Endothelial cell (in vitro differentiated cells): ENCODE measurements around the gene SF3A2. TPM values are rescaled to one million over a fixed set of nuclear protein-coding genes. Genes with fewer than 3 reads are reported as not detected.
A peak's percentile ranks its signal among the peaks of the same experiment; 100 is the strongest.

Experiments used
- DNase-seq: peaks from one replicate; pipeline ENCODE4 v3.0.0; 2021; ENCODE audit warnings: low spot score
- H3K27ac Mint-ChIP-seq: one replicate; pipeline ENCODE4 v1.8.0; 2021; ENCODE audit warnings: mixed read lengths, inconsistent platforms; ENCODE audit not compliant: unreplicated experiment
- H3K27me3 Mint-ChIP-seq: one replicate; pipeline ENCODE4 v1.8.0; 2021; ENCODE audit warnings: mild to moderate bottlenecking, moderate library complexity, mixed read lengths, inconsistent platforms; ENCODE audit not compliant: unreplicated experiment
- H3K36me3 Mint-ChIP-seq: one replicate; pipeline ENCODE4 v1.8.0; 2021; ENCODE audit warnings: mild to moderate bottlenecking, low read depth, mixed read lengths, inconsistent platforms; ENCODE audit not compliant: unreplicated experiment
- H3K4me1 Mint-ChIP-seq: one replicate; pipeline ENCODE4 v1.8.0; 2021; ENCODE audit warnings: mild to moderate bottlenecking, mixed read lengths, inconsistent platforms; ENCODE audit not compliant: unreplicated experiment
- H3K4me3 Mint-ChIP-seq: one replicate; pipeline ENCODE4 v1.8.0; 2021; ENCODE audit warnings: mild to moderate bottlenecking, mixed read lengths, inconsistent platforms; ENCODE audit not compliant: unreplicated experiment
- H3K9me3 Mint-ChIP-seq: one replicate; pipeline ENCODE4 v1.8.0; 2021; ENCODE audit warnings: mixed read lengths, inconsistent platforms; ENCODE audit not compliant: unreplicated experiment
- total RNA-seq: library from RNA; stranded (reverse); fragmentation: NEBNext Ultra II Directional; extraction: Animal tissue kit (Norgen Biotek cat#: 25700); gene quantifications from one replicate; pipeline ENCODE4 v1.2.1, GENCODE V29; 2021; ENCODE audit not compliant: unreplicated experiment
- TF ChIP-seq, protein P1 (sequence below): fragments of 200-600 bp; sonication (generic); IDR thresholded peaks from one replicate; pipeline ENCODE4 v1.5.0; 2021; ENCODE audit warnings: antibody characterized with exemption; ENCODE audit not compliant: unreplicated experiment

Gene SF3A2
- total RNA-seq, 1 donor from 2014 or later, result 137 TPM

DNA sequence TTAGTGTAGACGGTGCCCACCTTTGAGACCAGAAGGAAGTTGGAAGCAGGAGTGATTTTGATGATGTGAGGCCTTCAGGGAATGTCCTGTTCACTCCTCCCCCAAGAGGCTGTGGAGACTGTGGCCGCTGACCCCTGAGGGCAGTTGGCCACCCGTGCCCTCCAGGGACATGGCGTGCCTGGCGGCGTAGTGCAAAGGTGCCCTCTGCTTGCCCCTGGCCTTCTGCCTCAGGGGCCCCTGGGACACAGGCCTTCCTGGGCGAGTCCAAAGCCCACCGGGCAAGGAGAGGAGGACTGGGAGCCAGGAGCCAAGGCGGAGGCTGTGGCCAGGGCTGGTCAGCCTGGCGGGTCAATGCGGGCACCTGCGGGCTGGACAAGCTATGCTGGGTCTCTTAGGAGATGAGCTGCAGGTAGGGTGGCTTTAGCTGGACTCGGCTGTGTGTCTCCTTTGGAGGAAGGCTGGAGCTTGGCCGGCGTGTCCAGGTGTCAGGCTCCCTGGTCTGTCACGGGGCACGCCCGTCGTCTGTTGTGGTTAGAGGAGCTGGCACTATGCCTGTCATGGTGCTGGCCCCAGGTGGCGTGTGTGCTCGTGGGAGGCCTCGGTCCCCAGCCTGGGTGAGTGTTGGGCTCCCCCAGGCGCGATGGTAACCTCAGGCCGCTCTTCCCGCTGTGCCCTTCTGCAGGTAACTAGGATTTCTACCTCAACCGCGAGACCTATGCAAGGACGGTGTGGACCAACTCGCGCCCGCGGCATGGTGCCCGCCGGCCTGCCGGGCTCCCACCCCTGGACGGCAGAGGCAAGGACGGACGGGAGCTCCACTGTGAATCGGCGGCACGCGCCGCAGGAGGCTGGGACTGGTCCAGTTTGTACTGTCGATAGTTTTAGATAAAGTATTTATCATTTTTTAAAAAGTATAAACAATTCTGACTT, 7.3 kb upstream of the SF3A2 start:
- H3K27ac Mint-ChIP-seq, result no peak overlapping the region

DNA sequence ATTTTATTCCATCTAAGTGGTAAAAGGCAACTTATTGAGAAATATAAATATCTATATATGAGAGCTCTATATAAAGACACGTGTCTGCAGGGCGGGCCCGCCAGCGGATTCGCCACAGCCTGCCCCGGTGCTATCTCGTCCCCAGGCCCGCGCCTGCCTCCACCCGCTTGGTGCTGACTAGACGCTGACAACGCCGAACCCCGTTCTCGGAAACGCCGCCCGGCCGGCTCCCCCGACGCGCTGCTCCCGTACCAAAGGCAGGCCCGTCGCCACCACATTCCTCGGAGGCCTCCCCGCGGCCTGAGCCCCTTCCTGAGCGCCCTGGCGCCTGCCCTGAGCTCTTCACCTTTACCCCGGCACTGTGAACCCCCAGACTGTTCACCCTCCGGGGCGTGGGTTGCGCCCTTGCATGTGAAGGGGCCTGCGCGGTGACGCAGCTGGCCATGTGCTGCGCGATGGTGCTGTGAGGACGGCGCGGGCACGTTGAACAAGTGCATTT, 6.5 kb upstream of the SF3A2 start:
- Mint-ChIP-seq H3K27me3 (peaks cover 16% of the 10 kb centered on the region), H3K4me3 (peak overlapping the region; percentile 50), H3K27ac (no peak overlapping the region), H3K36me3 (peaks cover 22% of the 10 kb centered on the region), H3K4me1 (peaks cover 10% of the 10 kb centered on the region), H3K9me3 (no peaks in the 10 kb centered on the region)
- TF ChIP-seq, protein P1, sequence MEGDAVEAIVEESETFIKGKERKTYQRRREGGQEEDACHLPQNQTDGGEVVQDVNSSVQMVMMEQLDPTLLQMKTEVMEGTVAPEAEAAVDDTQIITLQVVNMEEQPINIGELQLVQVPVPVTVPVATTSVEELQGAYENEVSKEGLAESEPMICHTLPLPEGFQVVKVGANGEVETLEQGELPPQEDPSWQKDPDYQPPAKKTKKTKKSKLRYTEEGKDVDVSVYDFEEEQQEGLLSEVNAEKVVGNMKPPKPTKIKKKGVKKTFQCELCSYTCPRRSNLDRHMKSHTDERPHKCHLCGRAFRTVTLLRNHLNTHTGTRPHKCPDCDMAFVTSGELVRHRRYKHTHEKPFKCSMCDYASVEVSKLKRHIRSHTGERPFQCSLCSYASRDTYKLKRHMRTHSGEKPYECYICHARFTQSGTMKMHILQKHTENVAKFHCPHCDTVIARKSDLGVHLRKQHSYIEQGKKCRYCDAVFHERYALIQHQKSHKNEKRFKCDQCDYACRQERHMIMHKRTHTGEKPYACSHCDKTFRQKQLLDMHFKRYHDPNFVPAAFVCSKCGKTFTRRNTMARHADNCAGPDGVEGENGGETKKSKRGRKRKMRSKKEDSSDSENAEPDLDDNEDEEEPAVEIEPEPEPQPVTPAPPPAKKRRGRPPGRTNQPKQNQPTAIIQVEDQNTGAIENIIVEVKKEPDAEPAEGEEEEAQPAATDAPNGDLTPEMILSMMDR, result no peak
- DNase-seq, result no peak

More for the DNA sequence above, 7.3 kb upstream of the SF3A2 start:
- Mint-ChIP-seq H3K4me1 (peaks cover 7% of the 10 kb centered on the region), H3K27me3 (peaks cover 18% of the 10 kb centered on the region), H3K36me3 (peaks cover 24% of the 10 kb centered on the region), H3K4me3 (peak overlapping the region; percentile 69), H3K9me3 (no peaks in the 10 kb centered on the region)
- TF ChIP-seq, protein P1, result no peak
- no peak for DNase-seq

DNA sequence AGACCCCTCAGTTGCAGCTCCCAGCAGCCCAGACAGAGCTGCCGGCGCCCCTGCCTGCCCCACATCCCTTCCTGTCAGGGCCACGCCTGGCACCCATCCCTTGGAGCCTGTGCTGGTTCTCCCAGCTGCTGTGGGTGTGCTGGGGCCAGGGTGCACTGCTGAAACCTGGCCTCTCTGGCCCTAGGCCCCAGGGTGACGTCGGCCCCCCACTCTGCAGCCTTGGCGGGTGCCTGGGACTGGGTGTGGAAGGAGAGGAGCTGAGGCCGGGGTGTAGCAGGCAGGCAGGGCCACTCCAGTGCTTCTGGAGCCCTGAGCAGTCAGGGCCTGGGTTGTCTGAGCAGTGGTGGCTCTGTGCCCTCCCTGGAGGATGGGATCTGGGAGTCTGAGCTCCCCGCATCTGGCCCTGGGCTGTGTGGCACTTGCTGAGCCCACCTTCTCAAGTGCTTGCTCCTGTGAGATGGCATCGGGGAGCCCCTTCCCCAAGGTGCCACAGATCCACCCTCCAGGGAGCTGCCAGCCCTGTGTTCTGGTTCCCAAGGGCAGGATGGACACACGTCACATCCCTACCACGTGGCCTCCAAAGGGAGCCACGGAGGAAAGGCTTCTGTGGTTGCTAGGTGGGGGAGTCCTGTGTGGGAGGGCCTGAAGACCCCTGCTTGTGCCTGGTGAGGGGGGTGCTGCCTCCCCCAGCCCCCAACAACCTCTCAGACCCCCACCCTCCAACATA, 5.7 kb upstream of the SF3A2 start:
- Mint-ChIP-seq H3K4me3 (no peak overlapping the region), H3K4me1 (peaks cover 11% of the 10 kb centered on the region), H3K9me3 (no peaks in the 10 kb centered on the region), H3K36me3 (peaks cover 24% of the 10 kb centered on the region), H3K27ac (no peak overlapping the region), H3K27me3 (peaks cover 16% of the 10 kb centered on the region)
- TF ChIP-seq, protein P1, result no peak
- no peak for DNase-seq

DNA sequence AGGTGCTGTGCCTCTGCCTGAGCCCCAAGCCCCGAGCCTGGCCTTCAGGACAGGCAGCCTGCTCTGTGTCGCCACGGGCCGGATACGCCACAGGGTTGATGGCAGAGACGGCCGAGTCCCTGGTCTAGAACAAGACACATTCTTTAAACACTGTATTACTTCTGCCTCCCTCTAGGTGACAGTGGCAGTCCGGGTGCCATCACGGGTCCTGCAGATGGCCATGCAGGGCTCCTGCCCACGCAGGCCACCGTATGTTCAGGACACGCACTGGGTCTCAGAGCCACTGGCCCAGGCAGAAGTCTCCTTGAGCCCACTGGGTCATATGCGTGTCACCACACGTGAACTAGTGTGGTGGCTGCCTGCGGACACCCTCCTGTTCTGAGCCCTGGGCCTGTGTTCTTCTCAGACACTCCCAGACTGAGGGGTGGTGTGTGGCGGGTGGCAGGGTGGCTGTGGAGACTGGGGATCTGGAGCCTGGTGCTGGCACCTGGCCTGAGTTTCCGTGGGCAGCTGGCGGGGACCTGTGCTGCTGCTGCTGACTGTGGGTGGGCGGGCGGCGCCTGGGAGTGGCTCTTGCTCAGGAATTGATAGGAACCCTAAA, 4.9 kb upstream of the SF3A2 start:
- Mint-ChIP-seq H3K27ac (no peak overlapping the region), H3K36me3 (peaks cover 24% of the 10 kb centered on the region), H3K4me3 (no peak overlapping the region), H3K9me3 (no peaks in the 10 kb centered on the region), H3K4me1 (peaks cover 11% of the 10 kb centered on the region), H3K27me3 (peaks cover 16% of the 10 kb centered on the region)
- DNase-seq, result no peak
- TF ChIP-seq, protein P1, result no peak
